Mucosa of descending colon (tissue), 3 donors: ENCODE measurements around the gene MCC. TPM values are rescaled to one million over a fixed set of nuclear protein-coding genes. Genes with fewer than 3 reads are reported as not detected.

Experiments
- ATAC-seq: fragments of 200-7000 bp; cut with Tn5 transposase; one replicate; pipeline ENCODE4 v1.9.1; 2020; ENCODE audit warnings: mild to moderate bottlenecking, moderate library complexity
- DNase-seq, 3 donors: peaks; one replicate each; pipeline ENCODE4 v3.0.0-alpha.2; 2020
- H3K36me3 ChIP-seq: fragments of 200-600 bp; one replicate; pipeline ENCODE4 v1.8.0; 2021; ENCODE audit warnings: low read depth, mild to moderate bottlenecking
- H3K4me1 ChIP-seq: fragments of 200-600 bp; one replicate; pipeline ENCODE4 v1.8.0; 2021; ENCODE audit warnings: low read depth, mild to moderate bottlenecking
- H3K4me3 ChIP-seq: fragments of 200-600 bp; one replicate; pipeline ENCODE4 v1.8.0; 2021; ENCODE audit warnings: mild to moderate bottlenecking
- H3K9me3 ChIP-seq: fragments of 200-600 bp; one replicate; pipeline ENCODE4 v1.8.0; 2021; ENCODE audit warnings: mild to moderate bottlenecking
- CTCF ChIP-seq: fragments of 200-600 bp; IDR thresholded peaks from one replicate; pipeline ENCODE4 v1.8.0; 2022; ENCODE audit warnings: antibody characterized with exemption, mild to moderate bottlenecking
- intact Hi-C, 2 donors: fragments of 100-400 bp; cut with DNase I in 1 of 2; cut with micrococcal nuclease in 1 of 2; formaldehyde crosslinking; loops; one replicate each; pipeline versions ENCODE4 v1.11.0 to v1.11.1; 2022; cut with DNase I, micrococcal nuclease
- total RNA-seq, 3 donors: library from RNA; stranded (reverse); fragmentation: NEBNext Ultra II Directional in 2 of 3; extraction: Animal tissue kit (Norgen Biotek cat#: 25700) in 2 of 3; gene quantifications; one replicate each; pipeline versions ENCODE4 v1.2.1 to v1.2.4, GENCODE V29; 2021 to 2023
- donor health status: DM: no; HTN: no; CAD: no; lungs with moderate emphysema.
- donor health status: DM: no; HTN: no; CAD: no.
- donor health status: DM: no; HTN: yes; CAD: no.

The MCC gene
- total RNA-seq, 3 donors from 2014 or later = 1.5 to 7.4 (median 4.4) TPM

- no peak for TF ChIP-seq CTCF
- no peak for ATAC-seq
- Histone ChIP-seq H3K36me3 (no peaks in the 10 kb centered on the region), H3K9me3 (no peaks in the 10 kb centered on the region), H3K4me3 (no peak overlapping the region), H3K4me1 (no peaks in the 10 kb centered on the region)
- intact Hi-C loops = no loop called here
- DNase-seq = no peak
Observed at GRCh38 chr5:113203916-113204315, 284.3 kb downstream of the MCC start.

DNA sequence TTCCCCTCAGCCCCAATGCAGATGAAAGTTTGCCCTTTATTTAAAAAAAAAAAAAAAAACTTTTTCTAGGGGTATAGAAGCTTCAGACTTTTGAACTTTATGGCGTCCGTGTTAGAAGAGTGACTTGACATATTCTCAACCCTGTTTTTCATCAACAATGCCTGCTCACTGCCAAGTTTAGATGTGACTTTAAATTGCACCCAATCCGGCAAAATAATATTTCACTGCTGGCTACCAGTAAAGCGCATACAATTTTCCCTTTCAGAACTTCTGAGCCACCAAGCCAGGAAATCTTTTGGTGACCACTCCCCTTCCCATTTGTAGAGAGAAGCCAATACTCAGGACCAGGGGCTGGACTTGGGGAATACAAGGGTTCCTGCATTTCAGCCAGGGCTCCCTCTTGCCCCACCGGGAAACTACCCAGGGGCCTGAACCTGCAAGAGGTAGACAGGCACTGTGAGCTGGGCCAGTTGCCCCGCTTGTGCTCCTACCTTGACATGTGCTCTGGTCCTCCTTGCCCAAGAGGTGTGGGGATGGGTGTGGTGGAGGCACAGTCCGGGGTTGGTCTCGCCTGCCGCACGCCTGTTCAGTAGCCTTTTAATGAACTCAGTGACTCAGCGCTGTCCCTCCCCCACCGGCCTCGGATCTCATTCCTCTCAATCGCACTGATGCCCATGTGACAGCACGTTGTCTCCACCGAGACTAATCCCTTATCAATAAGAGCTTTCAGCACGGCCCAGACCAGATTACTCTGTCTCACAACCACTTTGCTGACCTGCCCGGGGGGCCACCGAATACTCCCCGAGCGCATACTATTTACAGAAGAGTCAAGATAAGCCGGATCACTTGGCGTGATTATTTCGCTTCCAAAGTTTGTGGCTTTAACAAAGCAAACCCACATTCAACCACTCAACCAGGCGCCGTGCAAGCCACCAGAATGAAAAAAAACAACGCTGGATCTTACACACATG, 285.2 kb downstream of the MCC start:
- intact Hi-C loops = no loop called here
- no peaks in the 10 kb centered on the region for H3K4me1 ChIP-seq
- no peak for ATAC-seq
- H3K4me3 ChIP-seq = no peak overlapping the region
- no peaks in the 10 kb centered on the region for H3K9me3 ChIP-seq
- H3K36me3 ChIP-seq = no peaks in the 10 kb centered on the region
- DNase-seq = no peak
- no peak for TF ChIP-seq CTCF

DNA sequence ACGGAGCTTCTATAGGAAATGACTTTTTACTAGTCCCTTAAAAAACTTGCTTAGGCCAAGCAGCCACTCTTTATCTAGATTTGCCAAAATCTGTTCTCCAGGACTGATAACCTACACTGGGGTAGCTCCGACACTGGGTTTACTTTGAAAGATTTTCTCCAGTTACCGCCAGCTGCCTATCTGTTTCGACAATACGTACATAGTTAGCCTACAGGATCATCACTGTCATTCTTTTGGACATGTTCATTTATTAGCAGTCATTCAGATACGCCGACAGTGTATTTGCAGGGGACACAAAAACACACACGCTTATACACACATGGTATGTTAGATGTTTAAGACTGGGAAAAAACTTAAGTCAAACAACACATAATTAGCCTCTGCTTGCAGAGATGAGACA, 286.0 kb downstream of the MCC start:
- Histone ChIP-seq H3K36me3 (no peaks in the 10 kb centered on the region), H3K4me3 (no peak overlapping the region), H3K4me1 (no peaks in the 10 kb centered on the region), H3K9me3 (no peaks in the 10 kb centered on the region)
- DNase-seq (no peak), ATAC-seq (no peak)
- TF ChIP-seq CTCF = no peak
- intact Hi-C loops = no loop called here

GRCh38 chr5:113201715-113202114, 286.5 kb downstream of the MCC start:
- TF ChIP-seq CTCF = no peak
- ATAC-seq = no peak
- intact Hi-C loops = no loop called here
- H3K9me3 ChIP-seq = no peaks in the 10 kb centered on the region
- no peaks in the 10 kb centered on the region for H3K36me3 ChIP-seq
- H3K4me3 ChIP-seq = no peak overlapping the region
- no peaks in the 10 kb centered on the region for H3K4me1 ChIP-seq
- DNase-seq = no peak

- Histone ChIP-seq H3K36me3 (no peaks in the 10 kb centered on the region), H3K4me3 (no peak overlapping the region), H3K4me1 (no peaks in the 10 kb centered on the region), H3K9me3 (no peaks in the 10 kb centered on the region)
- TF ChIP-seq CTCF = no peak
- DNase-seq (no peak), ATAC-seq (no peak)
- intact Hi-C loops = no loop called here
Observed at GRCh38 chr5:113199122-113199905, 288.9 kb downstream of the MCC start.
